ENCODE measurements around the gene DTX4.
A peak's percentile ranks its signal among the peaks of the same experiment; 100 is the strongest.

The DTX4 gene

GRCh38 chr11:59200423-59200746, 28.5 kb downstream of the DTX4 start:
- no peak for TF ChIP-seq YY1 (IDR thresholded peaks at IDR 0.05; ENCODE audit: low read depth)
- no peak for TF ChIP-seq TAF1 (IDR thresholded peaks at IDR 0.05; ENCODE audit: low read depth)
- no peak for TF ChIP-seq MAX (IDR thresholded peaks at IDR 0.05)

- no peak for TF ChIP-seq TEAD4 (IDR thresholded peaks at IDR 0.05)
- TF ChIP-seq NFIC (IDR thresholded peaks at IDR 0.05), result no peak
- no peak for TF ChIP-seq TAF1 (IDR thresholded peaks at IDR 0.05; ENCODE audit: low read depth)
- TF ChIP-seq CEBPB (IDR thresholded peaks at IDR 0.05), result no peak
- TF ChIP-seq EP300 (IDR thresholded peaks at IDR 0.05; ENCODE audit: borderline replicate concordance), result no peak
Observed at GRCh38 chr11:59201353-59201752, 29.4 kb downstream of the DTX4 start.

- TF ChIP-seq RAD21 (IDR thresholded peaks at IDR 0.05; ENCODE audit: low read depth) (no peak), TEAD4 (IDR thresholded peaks at IDR 0.05) (no peak), EP300 (IDR thresholded peaks at IDR 0.05; ENCODE audit: borderline replicate concordance) (no peak), MAX (IDR thresholded peaks at IDR 0.05) (no peak), ZBTB7A (IDR thresholded peaks at IDR 0.05; ENCODE audit: low read depth) (no peak), USF1 (IDR thresholded peaks at IDR 0.05) (no peak), YY1 (IDR thresholded peaks at IDR 0.05; ENCODE audit: low read depth) (no peak), EGR1 (IDR thresholded peaks at IDR 0.05) (no peak), REST (IDR thresholded peaks at IDR 0.05; ENCODE audit: low read depth) (no peak), TAF1 (IDR thresholded peaks at IDR 0.05; ENCODE audit: low read depth) (no peak), NFIC (IDR thresholded peaks at IDR 0.05) (no peak), CREB1 (IDR thresholded peaks at IDR 0.05; ENCODE audit: low read depth) (no peak), CEBPB (IDR thresholded peaks at IDR 0.05) (no peak), FOXM1 (IDR thresholded peaks at IDR 0.05; ENCODE audit: borderline replicate concordance, low read depth) (no peak), TCF12 (IDR thresholded peaks at IDR 0.05; ENCODE audit: low read depth) (no peak)
Observed at GRCh38 chr11:59204746-59205145, 32.8 kb downstream of the DTX4 start.

- TF ChIP-seq CEBPB (IDR thresholded peaks at IDR 0.05) (no peak), TAF1 (IDR thresholded peaks at IDR 0.05; ENCODE audit: low read depth) (no peak), TCF12 (IDR thresholded peaks at IDR 0.05; ENCODE audit: low read depth) (no peak), ZBTB7A (IDR thresholded peaks at IDR 0.05; ENCODE audit: low read depth) (no peak), RAD21 (IDR thresholded peaks at IDR 0.05; ENCODE audit: low read depth) (no peak), CREB1 (IDR thresholded peaks at IDR 0.05; ENCODE audit: low read depth) (no peak), EGR1 (IDR thresholded peaks at IDR 0.05) (no peak), NFIC (IDR thresholded peaks at IDR 0.05) (no peak), EP300 (IDR thresholded peaks at IDR 0.05; ENCODE audit: borderline replicate concordance) (no peak), YY1 (IDR thresholded peaks at IDR 0.05; ENCODE audit: low read depth) (no peak), FOXM1 (IDR thresholded peaks at IDR 0.05; ENCODE audit: borderline replicate concordance, low read depth) (no peak), REST (IDR thresholded peaks at IDR 0.05; ENCODE audit: low read depth) (no peak), TEAD4 (IDR thresholded peaks at IDR 0.05) (no peak), MAX (IDR thresholded peaks at IDR 0.05) (no peak), USF1 (IDR thresholded peaks at IDR 0.05) (no peak)
Observed at GRCh38 chr11:59205648-59206047, 33.7 kb downstream of the DTX4 start.

GRCh38 chr11:59206635-59207034, 34.7 kb downstream of the DTX4 start:
- no peak for TF ChIP-seq EGR1 (IDR thresholded peaks at IDR 0.05)
- no peak for TF ChIP-seq TAF1 (IDR thresholded peaks at IDR 0.05; ENCODE audit: low read depth)
- TF ChIP-seq RAD21 (IDR thresholded peaks at IDR 0.05; ENCODE audit: low read depth), result peak; percentile 7; the same call in 1 of the 2 replicates
- TF ChIP-seq NFIC (IDR thresholded peaks at IDR 0.05), result no peak
- no peak for TF ChIP-seq YY1 (IDR thresholded peaks at IDR 0.05; ENCODE audit: low read depth)
- no peak for TF ChIP-seq USF1 (IDR thresholded peaks at IDR 0.05)
- TF ChIP-seq ZBTB7A (IDR thresholded peaks at IDR 0.05; ENCODE audit: low read depth), result no peak
- no peak for TF ChIP-seq CEBPB (IDR thresholded peaks at IDR 0.05)
- TF ChIP-seq EP300 (IDR thresholded peaks at IDR 0.05; ENCODE audit: borderline replicate concordance), result no peak

- TF ChIP-seq EP300 (IDR thresholded peaks at IDR 0.05; ENCODE audit: borderline replicate concordance) (no peak), TCF12 (IDR thresholded peaks at IDR 0.05; ENCODE audit: low read depth) (no peak), EGR1 (IDR thresholded peaks at IDR 0.05) (no peak), RAD21 (IDR thresholded peaks at IDR 0.05; ENCODE audit: low read depth) (peak; percentile 60), FOXM1 (IDR thresholded peaks at IDR 0.05; ENCODE audit: borderline replicate concordance, low read depth) (no peak), MAX (IDR thresholded peaks at IDR 0.05) (no peak)
Observed at GRCh38 chr11:59207988-59208451, 36.1 kb downstream of the DTX4 start.

Measured in Ishikawa (cell line).